Gastrocnemius medialis (tissue), 4 donors: ENCODE data around the gene PPP2R3C. TPM values are rescaled to one million over a fixed set of nuclear protein-coding genes. Genes with fewer than 3 reads are reported as not detected.

ENCODE experiments used
- ATAC-seq, 2 donors: fragments of 150-250 bp; one replicate each; pipeline ENCODE4 v1.9.1; 2016
- DNase-seq, 2 donors: peaks; one replicate each; pipeline ENCODE4 v3.0.0-alpha.2; 2019
- H3K27ac ChIP-seq, 4 donors: fragments of 200-600 bp; sonication (generic); 1 replicate in 1 of 4; 2 replicates in 3 of 4; pipeline ENCODE4 v1.5.1; 2016 to 2018; ENCODE audit warnings: mild to moderate bottlenecking in 2 of 4, moderate library complexity in 1 of 4
- H3K27me3 ChIP-seq, 3 donors: fragments of 200-600 bp; sonication (generic) in 2 of 3; 1 replicate in 1 of 3; 2 replicates in 2 of 3; pipeline versions ENCODE4 v1.5.1 to v1.6.0; 2016 to 2019; ENCODE audit warnings: mild to moderate bottlenecking in 1 of 3, moderate library complexity in 1 of 3
- H3K36me3 ChIP-seq, 2 donors: fragments of 200-600 bp; sonication (generic) in 1 of 2; one replicate each; pipeline ENCODE4 v1.5.1; 2017 to 2018
- H3K4me1 ChIP-seq, 2 donors: fragments of 200-600 bp; sonication (generic) in 1 of 2; one replicate each; pipeline ENCODE4 v1.5.1; 2016 to 2017; ENCODE audit warnings: mild to moderate bottlenecking in 2 of 2
- H3K4me3 ChIP-seq, 4 donors: fragments of 200-600 bp; sonication (generic) in 3 of 4; 1 replicate in 1 of 4; 2 replicates in 3 of 4; pipeline ENCODE4 v1.5.1; 2016 to 2019; ENCODE audit warnings: mild to moderate bottlenecking in 2 of 4
- H3K9me3 ChIP-seq, 3 donors: fragments of 200-600 bp; sonication (generic) in 2 of 3; 1 replicate in 1 of 3; 2 replicates in 2 of 3; pipeline ENCODE4 v1.5.1; 2016 to 2019
- CTCF ChIP-seq, 5 experiments: fragments of 450-650 bp in 3 of 5; fragments of 200-600 bp in 2 of 5; sonication (generic) in 2 of 5; IDR thresholded peaks in 4 of 5; conservative IDR thresholded peaks in 1 of 5; 1 replicate in 4 of 5; 2 replicates in 1 of 5; pipeline ENCODE4 v1.5.1; 2016 to 2019; ENCODE audit warnings: antibody characterized with exemption in 5 of 5, mild to moderate bottlenecking in 3 of 5, moderate library complexity in 3 of 5
- POLR2A ChIP-seq, 2 donors: fragments of 450-650 bp; IDR thresholded peaks; one replicate each; pipeline ENCODE4 v1.6.1; 2017; ENCODE audit warnings: antibody characterized with exemption in 2 of 2, mild to moderate bottlenecking in 2 of 2, moderate library complexity in 2 of 2
- in situ Hi-C, 4 donors: fragments of 200-750 bp; cut with MboI; loops; one replicate each; pipeline versions ENCODE4 v1.15.0 to v1.8.0; 2017; ENCODE audit warnings: low sequenced_read_pairs in 4 of 4
- intact Hi-C: fragments of 100-400 bp; cut with DNase I; formaldehyde crosslinking; loops from one replicate; pipeline ENCODE4 v1.15.1; 2023; ENCODE audit warnings: low total_unique reads
- total RNA-seq, 4 donors: library from RNA; depleted of rRNA; stranded (reverse); fragments of >200 nt; gene quantifications; one replicate each; pipeline versions ENCODE4 v1.1.0 to v1.2.3, GENCODE V29; 2016

Gene PPP2R3C
- total RNA-seq, 4 donors from 2014 or later, result 27.9 to 59.4 (median 33.2) TPM

- Histone ChIP-seq H3K36me3 (no peaks in the 10 kb centered on the region), H3K4me1 (no peaks in the 10 kb centered on the region), H3K27me3 (no peaks in the 10 kb centered on the region), H3K4me3 (no peak overlapping the region), H3K9me3 (no peaks in the 10 kb centered on the region), H3K27ac (no peak overlapping the region)
- in situ Hi-C loops, result no loop called here
- TF ChIP-seq POLR2A (IDR thresholded peaks at IDR 0.05), result no peak
- TF ChIP-seq CTCF (IDR thresholded peaks at IDR 0.05 in 4 of 5, conservative IDR thresholded peaks at IDR 0.05 in 1 of 5), result no peak
- no peak for DNase-seq
- ATAC-seq, result no peak
- intact Hi-C loops, result loop anchor here (10.0 kb wide), 1 partner anchor 78 kb away; no protein-coding TSS in a partner anchor
Observed at GRCh38 chr14:35147186-35147585, 25.4 kb upstream of the PPP2R3C start.

- TF ChIP-seq CTCF (IDR thresholded peaks at IDR 0.05 in 4 of 5, conservative IDR thresholded peaks at IDR 0.05 in 1 of 5), result no peak
- TF ChIP-seq POLR2A (IDR thresholded peaks at IDR 0.05), result no peak
- no peaks in the 10 kb centered on the region for H3K36me3 ChIP-seq
- intact Hi-C loops, result loop anchor here (10.0 kb wide), 1 partner anchor 78 kb away; no protein-coding TSS in a partner anchor
- ATAC-seq, result no peak
- no peaks in the 10 kb centered on the region for H3K4me1 ChIP-seq
- H3K27ac ChIP-seq, result no peak overlapping the region
- in situ Hi-C loops, result no loop called here
- H3K9me3 ChIP-seq, result no peaks in the 10 kb centered on the region
- no peaks in the 10 kb centered on the region for H3K27me3 ChIP-seq
- no peak overlapping the region for H3K4me3 ChIP-seq
- DNase-seq, result no peak
Observed at GRCh38 chr14:35146711-35147149, 24.9 kb upstream of the PPP2R3C start.

- H3K27ac ChIP-seq, result no peak overlapping the region
- H3K9me3 ChIP-seq, result no peaks in the 10 kb centered on the region
- no peaks in the 10 kb centered on the region for H3K4me1 ChIP-seq
- no peaks in the 10 kb centered on the region for H3K27me3 ChIP-seq
- H3K4me3 ChIP-seq, result no peak overlapping the region
- in situ Hi-C loops (loop anchor here in 2 of 4 donors (5.0 kb wide), 2 partner anchors 268 to 278 kb away; no protein-coding TSS in a partner anchor), intact Hi-C loops (loop anchor here (10.0 kb wide), 1 partner anchor 81 kb away; no protein-coding TSS in a partner anchor)
- no peak for DNase-seq
- H3K36me3 ChIP-seq, result no peaks in the 10 kb centered on the region
- no peak for ATAC-seq
- TF ChIP-seq POLR2A (IDR thresholded peaks at IDR 0.05) (no peak), CTCF (IDR thresholded peaks at IDR 0.05 in 4 of 5, conservative IDR thresholded peaks at IDR 0.05 in 1 of 5) (no peak)
Observed at GRCh38 chr14:35144029-35144428, 22.2 kb upstream of the PPP2R3C start.

- no peaks in the 10 kb centered on the region for H3K36me3 ChIP-seq
- H3K27me3 ChIP-seq, result no peaks in the 10 kb centered on the region
- no peaks in the 10 kb centered on the region for H3K4me1 ChIP-seq
- ATAC-seq (no peak), DNase-seq (no peak)
- in situ Hi-C loops (loop anchor here in 2 of 4 donors (5.0 kb wide), 2 partner anchors 271 to 281 kb away; no protein-coding TSS in a partner anchor), intact Hi-C loops (loop anchor here (1.0 to 10.0 kb wide), 3 partner anchors 84 to 281 kb away; no protein-coding TSS in a partner anchor)
- TF ChIP-seq CTCF (IDR thresholded peaks at IDR 0.05 in 4 of 5, conservative IDR thresholded peaks at IDR 0.05 in 1 of 5), result peak in 3 of 5 experiments; percentile 33 to 52 (median 50)
- TF ChIP-seq POLR2A (IDR thresholded peaks at IDR 0.05), result no peak
- H3K4me3 ChIP-seq, result no peak overlapping the region
- no peak overlapping the region for H3K27ac ChIP-seq
- H3K9me3 ChIP-seq, result no peaks in the 10 kb centered on the region
Observed at GRCh38 chr14:35140718-35141581, 19.2 kb upstream of the PPP2R3C start.
